Measurements from ENCODE around the gene FAM170B. TPM values are rescaled to one million over a fixed set of nuclear protein-coding genes. Genes with fewer than 3 reads are reported as not detected.

The FAM170B gene
- total RNA-seq, 2 experiments from 2014 or later: not detected

DNA sequence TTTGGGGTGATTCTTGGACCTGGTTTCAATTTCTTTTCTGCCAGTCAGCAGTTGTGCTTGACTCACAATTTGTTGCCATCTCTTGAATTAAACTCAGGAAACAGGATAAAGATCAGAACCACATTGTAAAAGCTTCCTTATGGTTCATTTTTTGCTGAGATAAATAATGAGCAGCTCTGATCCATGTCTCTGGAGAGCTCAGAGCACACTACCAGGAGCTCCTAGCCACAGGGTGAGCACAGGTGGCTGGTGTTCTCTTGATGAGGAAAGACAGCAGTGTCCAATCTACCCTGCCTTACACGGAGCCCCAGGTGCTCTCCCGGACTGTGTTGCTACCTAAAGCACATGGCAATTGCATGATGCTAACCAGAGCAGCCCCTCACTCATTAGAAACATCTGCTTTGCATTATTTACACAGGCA is 17.2 kb upstream of the FAM170B start:
- Mint-ChIP-seq H3K27ac (no peak overlapping the region), H3K9me3 (peaks cover 3% of the 10 kb centered on the region), H3K4me1 (ENCODE audit: low read depth) (no peaks in the 10 kb centered on the region), H3K27me3 (peaks cover 2% of the 10 kb centered on the region), H3K4me3 (no peak overlapping the region), H3K36me3 (ENCODE audit: low read depth) (no peaks in the 10 kb centered on the region)
- ChIA-PET POLR2A (no interaction called here), CTCF (interaction anchor here (1.1 kb wide), 1 partner anchor 11 kb away, joined by 3 read pairs; no protein-coding TSS in a partner anchor)
- TF ChIP-seq, protein P1, sequence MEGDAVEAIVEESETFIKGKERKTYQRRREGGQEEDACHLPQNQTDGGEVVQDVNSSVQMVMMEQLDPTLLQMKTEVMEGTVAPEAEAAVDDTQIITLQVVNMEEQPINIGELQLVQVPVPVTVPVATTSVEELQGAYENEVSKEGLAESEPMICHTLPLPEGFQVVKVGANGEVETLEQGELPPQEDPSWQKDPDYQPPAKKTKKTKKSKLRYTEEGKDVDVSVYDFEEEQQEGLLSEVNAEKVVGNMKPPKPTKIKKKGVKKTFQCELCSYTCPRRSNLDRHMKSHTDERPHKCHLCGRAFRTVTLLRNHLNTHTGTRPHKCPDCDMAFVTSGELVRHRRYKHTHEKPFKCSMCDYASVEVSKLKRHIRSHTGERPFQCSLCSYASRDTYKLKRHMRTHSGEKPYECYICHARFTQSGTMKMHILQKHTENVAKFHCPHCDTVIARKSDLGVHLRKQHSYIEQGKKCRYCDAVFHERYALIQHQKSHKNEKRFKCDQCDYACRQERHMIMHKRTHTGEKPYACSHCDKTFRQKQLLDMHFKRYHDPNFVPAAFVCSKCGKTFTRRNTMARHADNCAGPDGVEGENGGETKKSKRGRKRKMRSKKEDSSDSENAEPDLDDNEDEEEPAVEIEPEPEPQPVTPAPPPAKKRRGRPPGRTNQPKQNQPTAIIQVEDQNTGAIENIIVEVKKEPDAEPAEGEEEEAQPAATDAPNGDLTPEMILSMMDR (IDR thresholded peaks at IDR 0.05): no peak
- ATAC-seq (no peak), DNase-seq (no peak)
- intact Hi-C loops (cut with micrococcal nuclease): no loop called here

DNA sequence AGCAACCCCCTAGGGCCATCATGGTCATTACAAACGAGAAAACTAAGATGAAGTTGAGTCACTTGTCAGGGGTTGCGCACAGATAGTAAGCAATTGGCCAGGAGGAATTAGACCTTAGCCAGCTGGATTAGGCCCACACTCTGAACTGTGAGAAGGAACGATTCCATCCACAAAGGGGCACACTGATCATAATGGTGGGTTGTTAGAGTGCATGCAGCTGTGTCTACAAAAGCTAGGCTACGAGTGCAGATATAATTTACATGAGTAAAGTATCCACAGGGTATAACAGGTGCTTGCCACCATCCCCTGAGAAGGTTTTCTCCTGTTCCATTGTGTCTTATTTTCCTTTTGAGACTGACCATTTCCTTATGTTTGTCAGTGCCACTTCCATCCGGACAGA is 16.6 kb upstream of the FAM170B start:
- no peak for DNase-seq
- H3K9me3 Mint-ChIP-seq: peaks cover 3% of the 10 kb centered on the region
- H3K27me3 Mint-ChIP-seq: peaks cover 2% of the 10 kb centered on the region
- H3K27ac Mint-ChIP-seq: no peak overlapping the region
- CTCF ChIA-PET: no interaction called here
- H3K4me1 Mint-ChIP-seq (ENCODE audit: low read depth): no peaks in the 10 kb centered on the region
- TF ChIP-seq, protein P1 (IDR thresholded peaks at IDR 0.05): no peak
- H3K36me3 Mint-ChIP-seq (ENCODE audit: low read depth): no peaks in the 10 kb centered on the region
- intact Hi-C loops (cut with micrococcal nuclease): no loop called here
- ATAC-seq: no peak
- no peak overlapping the region for H3K4me3 Mint-ChIP-seq
- POLR2A ChIA-PET: no interaction called here

DNA sequence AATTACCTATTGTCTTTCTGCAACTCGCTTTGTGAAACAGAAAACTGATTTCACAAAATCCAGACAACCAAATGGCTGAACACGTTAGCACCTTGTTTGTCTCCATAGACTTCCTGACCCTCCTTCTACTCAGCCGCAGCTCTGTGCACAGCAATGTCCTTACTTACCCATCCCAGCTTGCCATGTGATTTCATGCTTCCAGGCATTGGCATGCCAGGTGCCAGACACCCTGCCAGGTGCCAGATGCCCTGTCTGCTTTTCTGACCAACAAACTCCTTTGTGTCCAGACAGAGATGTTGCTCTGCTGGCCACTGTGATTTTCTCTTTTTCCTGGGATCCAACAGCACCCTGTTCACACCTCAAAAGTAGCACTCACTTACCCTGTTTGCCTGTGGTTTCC is 16.1 kb upstream of the FAM170B start:
- H3K36me3 Mint-ChIP-seq (ENCODE audit: low read depth): no peaks in the 10 kb centered on the region
- H3K27ac Mint-ChIP-seq: no peak overlapping the region
- H3K27me3 Mint-ChIP-seq: peaks cover 2% of the 10 kb centered on the region
- H3K9me3 Mint-ChIP-seq: peaks cover 3% of the 10 kb centered on the region
- TF ChIP-seq, protein P1 (IDR thresholded peaks at IDR 0.05): no peak
- no peak overlapping the region for H3K4me3 Mint-ChIP-seq
- ChIA-PET POLR2A (no interaction called here), CTCF (no interaction called here)
- DNase-seq: no peak
- no peaks in the 10 kb centered on the region for H3K4me1 Mint-ChIP-seq (ENCODE audit: low read depth)
- ATAC-seq: no peak
- intact Hi-C loops (cut with micrococcal nuclease): no loop called here

DNA sequence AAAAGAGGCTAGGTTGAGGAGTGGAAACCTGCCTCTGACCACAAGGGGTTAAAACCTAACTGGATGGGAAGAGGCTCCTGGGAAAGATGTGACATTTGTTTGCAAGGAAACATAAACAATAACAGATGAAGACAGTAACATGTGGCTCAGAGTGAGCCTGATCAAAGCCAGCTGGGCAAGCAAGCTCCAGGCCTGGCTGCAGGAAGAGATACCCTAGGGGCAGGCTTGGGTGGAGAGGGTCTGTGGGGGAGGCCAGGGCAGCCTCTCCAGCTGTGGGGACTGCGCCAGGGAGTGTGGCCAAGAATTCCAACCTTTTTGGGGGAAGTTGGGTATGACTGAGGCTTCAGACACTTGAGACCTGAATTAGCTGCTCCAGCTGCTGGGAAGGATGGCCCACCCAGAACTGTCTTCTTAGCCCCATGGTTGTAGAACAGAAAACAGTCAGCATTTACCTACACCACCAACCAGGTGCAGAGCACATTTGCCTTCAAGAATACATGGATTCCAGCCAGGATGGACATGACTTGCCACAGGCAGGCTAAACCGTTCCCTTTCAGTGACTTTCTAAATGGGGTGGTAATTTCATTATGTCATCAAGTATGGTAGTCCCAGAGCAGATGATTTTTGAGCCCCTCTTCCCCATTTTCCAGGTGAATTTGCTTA is 10.4 kb upstream of the FAM170B start:
- intact Hi-C loops (cut with micrococcal nuclease): no loop called here
- Mint-ChIP-seq H3K36me3 (ENCODE audit: low read depth) (no peaks in the 10 kb centered on the region), H3K4me1 (ENCODE audit: low read depth) (no peaks in the 10 kb centered on the region), H3K27me3 (no peaks in the 10 kb centered on the region), H3K9me3 (peaks cover 3% of the 10 kb centered on the region), H3K27ac (no peak overlapping the region), H3K4me3 (no peak overlapping the region)
- TF ChIP-seq, protein P1 (IDR thresholded peaks at IDR 0.05): no peak
- ATAC-seq: no peak
- DNase-seq: no peak
- ChIA-PET CTCF (no interaction called here), POLR2A (no interaction called here)

DNA sequence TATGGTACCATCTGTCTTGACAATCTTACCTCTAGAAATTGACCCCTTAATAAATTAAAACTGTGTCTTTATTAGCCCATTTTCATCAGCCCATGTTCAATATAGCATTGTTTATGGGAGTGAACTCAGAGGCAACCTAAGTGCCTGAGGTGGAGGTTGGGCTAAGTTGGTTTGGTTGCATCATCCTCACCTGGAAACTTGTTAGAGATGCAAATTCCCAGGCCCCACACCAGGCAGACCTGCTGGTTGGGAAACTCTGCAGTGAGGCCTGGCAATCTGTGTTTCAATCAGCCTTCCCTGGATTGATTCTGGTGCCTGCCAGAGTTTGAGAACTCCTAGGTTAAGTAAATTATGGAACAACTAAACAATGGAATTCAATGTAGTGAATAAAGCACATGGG is 9.4 kb upstream of the FAM170B start:
- intact Hi-C loops (cut with micrococcal nuclease): no loop called here
- Mint-ChIP-seq H3K9me3 (peaks cover 2% of the 10 kb centered on the region), H3K4me3 (no peak overlapping the region), H3K27ac (no peak overlapping the region), H3K27me3 (no peaks in the 10 kb centered on the region), H3K36me3 (ENCODE audit: low read depth) (no peaks in the 10 kb centered on the region), H3K4me1 (ENCODE audit: low read depth) (no peaks in the 10 kb centered on the region)
- CTCF ChIA-PET: no interaction called here
- ATAC-seq (no peak), DNase-seq (no peak)
- TF ChIP-seq, protein P1 (IDR thresholded peaks at IDR 0.05): no peak
- POLR2A ChIA-PET: no interaction called here
